HEK293 (cell line): ENCODE data around the gene CAND2.
A peak's percentile ranks its signal among the peaks of the same experiment; 100 is the strongest.

Experiments used
- CTCF ChIA-PET: fragments of 350-600 bp; formaldehyde crosslinking; extraction: SDS; loops from one replicate; lab custom pipeline; 2021; ENCODE audit warnings: antibody characterized with exemption; lab: Yijun Ruan, JAX
- POLR2A ChIA-PET: fragments of 300-600 bp; formaldehyde crosslinking; extraction: SDS; loops from one replicate; lab custom pipeline; 2020; ENCODE audit warnings: antibody characterized with exemption, inconsistent platforms; lab: Yijun Ruan, JAX
- H3K27ac ChIP-seq: fragments of 200-500 bp; sonication (Bioruptor generic); 2 replicates; pipeline ENCODE4 v1.5.1; 2014; ENCODE audit warnings: low read depth, low read length, control low read depth, inconsistent platforms; ENCODE audit errors: extremely low read depth
- H3K36me3 ChIP-seq, 2 experiments: fragments of 200-500 bp in 1 of 2; sonication (Bioruptor generic) in 1 of 2; 1 replicate in 1 of 2; 2 replicates in 1 of 2; pipeline ENCODE4 v1.5.1; 2014 to 2017; ENCODE audit warnings: inconsistent platforms in 2 of 2, low read length in 2 of 2; ENCODE audit not compliant: control insufficient read depth in 2 of 2, insufficient read depth in 1 of 2
- H3K4me1 ChIP-seq: fragments of 200-500 bp; sonication (Bioruptor generic); 2 replicates; pipeline ENCODE4 v1.5.1; 2014; ENCODE audit warnings: mild to moderate bottlenecking, low read length, inconsistent platforms; ENCODE audit not compliant: control insufficient read depth, insufficient read depth
- H3K4me3 ChIP-seq: 2 replicates; pipeline ENCODE4 v1.5.1; 2011; ENCODE audit warnings: low read depth, mild to moderate bottlenecking, control low read depth, low read length, moderate library complexity
- H3K9me3 ChIP-seq: fragments of 200-500 bp; sonication (Bioruptor generic); 2 replicates; pipeline ENCODE4 v1.5.1; 2014; ENCODE audit warnings: low read depth, low read length, inconsistent platforms; ENCODE audit not compliant: control insufficient read depth, insufficient read depth
- KLF10 ChIP-seq: fragments of 450-650 bp; IDR thresholded peaks from 2 replicates; pipeline ENCODE4 v1.5.1; 2018; ENCODE audit warnings: missing biosample characterization, mild to moderate bottlenecking, missing genetic modification characterization
- SP7 ChIP-seq: fragments of 450-650 bp; formaldehyde crosslinking; IDR thresholded peaks from 2 replicates; pipeline ENCODE4 v1.5.1; 2016; ENCODE audit warnings: missing biosample characterization, missing genetic modification characterization
- ZFP37 ChIP-seq: fragments of 450-650 bp; formaldehyde crosslinking; IDR thresholded peaks from 2 replicates; pipeline ENCODE4 v1.5.1; 2016; ENCODE audit warnings: missing biosample characterization, missing genetic modification characterization
- ZFP69B ChIP-seq: fragments of 450-650 bp; formaldehyde crosslinking; IDR thresholded peaks from 2 replicates; pipeline ENCODE4 v1.5.1; 2016; ENCODE audit warnings: missing biosample characterization, missing genetic modification characterization
- ZNF16 ChIP-seq: fragments of 450-650 bp; formaldehyde crosslinking; IDR thresholded peaks from 2 replicates; pipeline ENCODE4 v1.5.1; 2016; ENCODE audit warnings: low read depth, missing biosample characterization, missing genetic modification characterization
- ZNF23 ChIP-seq: fragments of 450-650 bp; formaldehyde crosslinking; IDR thresholded peaks from 2 replicates; pipeline ENCODE4 v1.5.1; 2016; ENCODE audit warnings: missing biosample characterization, missing genetic modification characterization, borderline replicate concordance
- ZNF324 ChIP-seq: fragments of 450-650 bp; formaldehyde crosslinking; IDR thresholded peaks from 2 replicates; pipeline ENCODE4 v1.5.1; 2016; ENCODE audit warnings: missing biosample characterization, missing genetic modification characterization
- ZNF561 ChIP-seq: fragments of 450-650 bp; IDR thresholded peaks from 2 replicates; pipeline ENCODE4 v1.5.1; 2018; ENCODE audit warnings: missing biosample characterization, missing genetic modification characterization, borderline replicate concordance
- ZNF621 ChIP-seq: fragments of 450-650 bp; formaldehyde crosslinking; IDR thresholded peaks from 2 replicates; pipeline ENCODE4 v1.5.1; 2017; ENCODE audit warnings: missing biosample characterization, missing genetic modification characterization
- ZNF660 ChIP-seq: fragments of 450-650 bp; IDR thresholded peaks from 2 replicates; pipeline ENCODE4 v1.5.1; 2018; ENCODE audit warnings: missing biosample characterization, mild to moderate bottlenecking, missing genetic modification characterization
- ZNF747 ChIP-seq: fragments of 450-650 bp; formaldehyde crosslinking; IDR thresholded peaks from 2 replicates; pipeline ENCODE4 v1.5.1; 2016; ENCODE audit warnings: missing biosample characterization, missing genetic modification characterization
- ZSCAN16 ChIP-seq: fragments of 450-650 bp; formaldehyde crosslinking; IDR thresholded peaks from 2 replicates; pipeline ENCODE4 v1.5.1; 2016; ENCODE audit warnings: missing biosample characterization, missing genetic modification characterization
- TF ChIP-seq, protein P1 (sequence below): fragments of 450-650 bp; formaldehyde crosslinking; IDR thresholded peaks from 2 replicates; pipeline ENCODE4 v1.5.1; 2016; ENCODE audit warnings: missing biosample characterization, missing genetic modification characterization, borderline replicate concordance
- TF ChIP-seq, protein P2 (sequence below): fragments of 450-650 bp; formaldehyde crosslinking; optimal IDR thresholded peaks from 2 replicates; pipeline ENCODE3; 2016; ENCODE audit warnings: missing biosample characterization, mild to moderate bottlenecking, missing genetic modification characterization
- TF ChIP-seq, protein P3 (sequence below): fragments of 450-650 bp; formaldehyde crosslinking; IDR thresholded peaks from 2 replicates; pipeline ENCODE4 v1.5.1; 2016; ENCODE audit warnings: missing biosample characterization, missing genetic modification characterization
- TF ChIP-seq, protein P4 (sequence below): fragments of 450-650 bp; formaldehyde crosslinking; IDR thresholded peaks from 2 replicates; pipeline ENCODE4 v1.5.1; 2016; ENCODE audit warnings: missing biosample characterization, missing genetic modification characterization
- TF ChIP-seq, protein P5 (sequence below): fragments of 450-650 bp; IDR thresholded peaks from 2 replicates; pipeline ENCODE4 v1.5.1; 2018; ENCODE audit warnings: missing biosample characterization, missing genetic modification characterization

Gene CAND2

DNA sequence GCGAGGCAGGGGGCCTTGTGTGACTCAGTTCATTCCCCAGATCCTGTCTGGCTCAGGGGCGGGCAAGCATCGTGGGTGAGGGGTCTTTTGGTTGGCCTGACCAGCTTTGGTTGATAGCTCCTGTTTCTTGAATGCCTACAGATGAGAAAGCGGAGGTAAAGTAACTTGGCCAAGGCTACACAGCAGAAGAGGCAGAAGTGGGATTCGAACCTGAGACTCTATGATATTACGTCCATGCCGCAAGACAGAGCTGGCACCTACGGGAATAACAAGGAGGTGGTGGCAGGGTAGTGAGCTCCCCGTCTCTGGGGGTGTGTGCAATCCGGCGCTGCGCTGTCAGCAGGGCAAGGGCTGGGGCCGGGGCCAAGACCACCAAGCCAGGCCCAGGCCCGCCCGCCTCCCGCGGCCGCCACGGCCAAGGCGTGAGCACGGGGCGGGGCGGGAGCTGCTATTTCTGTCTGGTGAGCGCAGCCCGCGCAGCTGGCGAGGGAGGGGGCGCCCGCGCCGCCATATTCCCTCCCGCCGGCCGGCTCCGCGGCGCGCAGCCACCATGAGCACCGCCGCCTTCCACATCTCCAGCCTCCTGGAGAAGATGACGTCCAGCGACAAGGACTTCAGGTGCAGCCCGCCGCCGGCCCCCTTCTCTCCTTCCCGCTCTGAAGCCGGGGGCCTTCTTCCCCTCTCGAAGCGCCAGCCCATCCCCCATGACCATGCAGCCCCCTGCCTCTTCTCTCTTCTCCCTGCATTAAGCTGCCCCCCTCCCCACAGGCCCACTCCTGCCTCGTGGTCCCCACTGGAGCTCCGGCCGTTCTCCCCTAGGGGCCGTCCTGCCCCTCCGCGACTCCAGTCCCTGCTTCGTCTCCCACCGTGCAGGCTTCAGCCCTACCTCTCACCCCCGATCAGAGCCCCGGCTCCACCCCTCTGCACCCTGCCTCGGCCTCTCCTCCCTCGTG is at the start of gene CAND2 (continued):
- TF ChIP-seq, protein P1, sequence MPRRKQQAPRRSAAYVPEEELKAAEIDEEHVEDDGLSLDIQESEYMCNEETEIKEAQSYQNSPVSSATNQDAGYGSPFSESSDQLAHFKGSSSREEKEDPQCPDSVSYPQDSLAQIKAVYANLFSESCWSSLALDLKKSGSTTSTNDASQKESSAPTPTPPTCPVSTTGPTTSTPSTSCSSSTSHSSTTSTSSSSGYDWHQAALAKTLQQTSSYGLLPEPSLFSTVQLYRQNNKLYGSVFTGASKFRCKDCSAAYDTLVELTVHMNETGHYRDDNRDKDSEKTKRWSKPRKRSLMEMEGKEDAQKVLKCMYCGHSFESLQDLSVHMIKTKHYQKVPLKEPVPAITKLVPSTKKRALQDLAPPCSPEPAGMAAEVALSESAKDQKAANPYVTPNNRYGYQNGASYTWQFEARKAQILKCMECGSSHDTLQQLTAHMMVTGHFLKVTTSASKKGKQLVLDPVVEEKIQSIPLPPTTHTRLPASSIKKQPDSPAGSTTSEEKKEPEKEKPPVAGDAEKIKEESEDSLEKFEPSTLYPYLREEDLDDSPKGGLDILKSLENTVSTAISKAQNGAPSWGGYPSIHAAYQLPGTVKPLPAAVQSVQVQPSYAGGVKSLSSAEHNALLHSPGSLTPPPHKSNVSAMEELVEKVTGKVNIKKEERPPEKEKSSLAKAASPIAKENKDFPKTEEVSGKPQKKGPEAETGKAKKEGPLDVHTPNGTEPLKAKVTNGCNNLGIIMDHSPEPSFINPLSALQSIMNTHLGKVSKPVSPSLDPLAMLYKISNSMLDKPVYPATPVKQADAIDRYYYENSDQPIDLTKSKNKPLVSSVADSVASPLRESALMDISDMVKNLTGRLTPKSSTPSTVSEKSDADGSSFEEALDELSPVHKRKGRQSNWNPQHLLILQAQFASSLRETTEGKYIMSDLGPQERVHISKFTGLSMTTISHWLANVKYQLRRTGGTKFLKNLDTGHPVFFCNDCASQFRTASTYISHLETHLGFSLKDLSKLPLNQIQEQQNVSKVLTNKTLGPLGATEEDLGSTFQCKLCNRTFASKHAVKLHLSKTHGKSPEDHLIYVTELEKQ (tag by site-specific recombination): peak; percentile 41; the same call in 1 of the 2 replicates
- TF ChIP-seq ZNF621 (no peak), ZNF324 (tag by site-specific recombination) (peak; percentile 53; the same call in 1 of the 2 replicates), SP7 (tag by site-specific recombination) (peak; percentile 45; the same call in 1 of the 2 replicates), ZNF23 (no peak), ZFP69B (tag by site-specific recombination) (0 out of 2 replicates have a peak, but pooled peaks have one; percentile 13), ZNF561 (peak; percentile 89; the same call in 1 of the 2 replicates), ZNF660 (tag by site-specific recombination) (peak; percentile 63; the same call in 1 of the 2 replicates), KLF10 (peak; percentile 36; the same call in 1 of the 2 replicates), ZSCAN16 (tag by site-specific recombination) (no peak), ZNF747 (tag by site-specific recombination) (no peak), ZFP37 (peak; percentile 83)
- TF ChIP-seq, protein P2, sequence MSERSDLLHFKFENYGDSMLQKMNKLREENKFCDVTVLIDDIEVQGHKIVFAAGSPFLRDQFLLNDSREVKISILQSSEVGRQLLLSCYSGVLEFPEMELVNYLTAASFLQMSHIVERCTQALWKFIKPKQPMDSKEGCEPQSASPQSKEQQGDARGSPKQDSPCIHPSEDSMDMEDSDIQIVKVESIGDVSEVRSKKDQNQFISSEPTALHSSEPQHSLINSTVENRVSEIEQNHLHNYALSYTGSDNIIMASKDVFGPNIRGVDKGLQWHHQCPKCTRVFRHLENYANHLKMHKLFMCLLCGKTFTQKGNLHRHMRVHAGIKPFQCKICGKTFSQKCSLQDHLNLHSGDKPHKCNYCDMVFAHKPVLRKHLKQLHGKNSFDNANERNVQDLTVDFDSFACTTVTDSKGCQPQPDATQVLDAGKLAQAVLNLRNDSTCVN: peak; percentile 79
- TF ChIP-seq, protein P3, sequence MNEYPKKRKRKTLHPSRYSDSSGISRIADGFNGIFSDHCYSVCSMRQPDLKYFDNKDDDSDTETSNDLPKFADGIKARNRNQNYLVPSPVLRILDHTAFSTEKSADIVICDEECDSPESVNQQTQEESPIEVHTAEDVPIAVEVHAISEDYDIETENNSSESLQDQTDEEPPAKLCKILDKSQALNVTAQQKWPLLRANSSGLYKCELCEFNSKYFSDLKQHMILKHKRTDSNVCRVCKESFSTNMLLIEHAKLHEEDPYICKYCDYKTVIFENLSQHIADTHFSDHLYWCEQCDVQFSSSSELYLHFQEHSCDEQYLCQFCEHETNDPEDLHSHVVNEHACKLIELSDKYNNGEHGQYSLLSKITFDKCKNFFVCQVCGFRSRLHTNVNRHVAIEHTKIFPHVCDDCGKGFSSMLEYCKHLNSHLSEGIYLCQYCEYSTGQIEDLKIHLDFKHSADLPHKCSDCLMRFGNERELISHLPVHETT (tag by site-specific recombination): no peak
- TF ChIP-seq, protein P4, sequence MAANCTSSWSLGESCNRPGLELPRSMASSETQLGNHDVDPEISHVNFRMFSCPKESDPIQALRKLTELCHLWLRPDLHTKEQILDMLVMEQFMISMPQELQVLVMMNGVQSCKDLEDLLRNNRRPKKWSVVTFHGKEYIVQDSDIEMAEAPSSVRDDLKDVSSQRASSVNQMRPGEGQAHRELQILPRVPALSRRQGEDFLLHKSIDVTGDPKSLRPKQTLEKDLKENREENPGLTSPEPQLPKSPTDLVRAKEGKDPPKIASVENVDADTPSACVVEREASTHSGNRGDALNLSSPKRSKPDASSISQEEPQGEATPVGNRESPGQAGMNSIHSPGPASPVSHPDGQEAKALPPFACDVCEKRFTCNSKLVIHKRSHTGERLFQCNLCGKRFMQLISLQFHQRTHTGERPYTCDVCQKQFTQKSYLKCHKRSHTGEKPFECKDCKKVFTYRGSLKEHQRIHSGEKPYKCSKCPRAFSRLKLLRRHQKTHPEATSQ (tag by site-specific recombination): peak; percentile 79

DNA sequence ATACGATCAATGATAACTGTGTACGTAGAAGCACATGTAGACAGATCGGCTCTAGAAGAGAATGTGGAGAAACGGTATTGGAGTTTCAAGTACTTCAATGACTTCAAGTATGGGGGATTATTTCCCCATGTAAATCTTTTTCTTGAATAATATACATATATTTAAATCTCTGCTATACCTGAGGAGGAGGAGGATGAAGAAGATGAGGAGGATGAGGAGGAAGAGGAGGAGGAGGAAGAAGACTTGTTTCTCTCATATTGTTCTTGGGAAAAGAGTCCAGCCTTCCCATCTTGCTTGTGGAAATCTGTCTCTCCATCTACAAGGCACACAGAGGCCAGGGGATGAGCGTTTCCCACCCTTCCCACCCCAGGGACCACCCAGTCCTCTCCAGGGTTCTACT is 48.0 kb upstream of the CAND2 start:
- ChIA-PET CTCF (interaction anchor here (0.6 to 0.9 kb wide), 3 partner anchors 32 to 190 kb away, joined by 3 to 6 read pairs (median 4); no protein-coding TSS in a partner anchor), POLR2A (no interaction called here)
- no peaks in the 10 kb centered on the region for H3K9me3 ChIP-seq
- no peak overlapping the region for H3K4me3 ChIP-seq
- H3K4me1 ChIP-seq: no peaks in the 10 kb centered on the region
- H3K36me3 ChIP-seq: no peaks in the 10 kb centered on the region
- no peak overlapping the region for H3K27ac ChIP-seq
- no peak for TF ChIP-seq ZNF16
- TF ChIP-seq, protein P5, sequence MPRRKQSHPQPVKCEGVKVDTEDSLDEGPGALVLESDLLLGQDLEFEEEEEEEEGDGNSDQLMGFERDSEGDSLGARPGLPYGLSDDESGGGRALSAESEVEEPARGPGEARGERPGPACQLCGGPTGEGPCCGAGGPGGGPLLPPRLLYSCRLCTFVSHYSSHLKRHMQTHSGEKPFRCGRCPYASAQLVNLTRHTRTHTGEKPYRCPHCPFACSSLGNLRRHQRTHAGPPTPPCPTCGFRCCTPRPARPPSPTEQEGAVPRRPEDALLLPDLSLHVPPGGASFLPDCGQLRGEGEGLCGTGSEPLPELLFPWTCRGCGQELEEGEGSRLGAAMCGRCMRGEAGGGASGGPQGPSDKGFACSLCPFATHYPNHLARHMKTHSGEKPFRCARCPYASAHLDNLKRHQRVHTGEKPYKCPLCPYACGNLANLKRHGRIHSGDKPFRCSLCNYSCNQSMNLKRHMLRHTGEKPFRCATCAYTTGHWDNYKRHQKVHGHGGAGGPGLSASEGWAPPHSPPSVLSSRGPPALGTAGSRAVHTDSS (tag by site-specific recombination): peak; percentile 92
